ENCODE measurements around the gene FCN2.

The FCN2 gene

DNA sequence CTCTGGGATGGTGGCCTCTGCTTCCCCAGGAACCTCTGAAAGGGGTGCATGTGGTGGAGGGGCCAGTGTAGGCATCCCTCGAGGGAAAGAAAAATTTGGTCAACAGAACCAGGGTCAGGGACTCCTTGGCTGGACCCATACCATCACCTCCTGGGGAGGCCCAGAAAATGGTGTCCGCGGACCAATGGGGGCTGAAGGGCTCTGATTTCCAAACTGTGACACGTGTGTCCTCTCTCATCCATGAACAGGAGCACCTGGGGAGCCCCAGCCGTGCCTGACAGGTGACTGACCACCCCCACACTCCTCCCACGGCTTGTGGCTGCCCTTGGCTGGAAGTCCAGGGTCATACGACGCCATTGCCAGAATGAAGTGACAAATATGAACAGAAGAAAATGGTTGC, 3.9 kb downstream of the FCN2 start:
- in situ Hi-C loops (cut with MboI; ENCODE audit: low pct_unique_long_range_greater_than_20kb, low sequenced_read_pairs) = no loop called here
- DNase-seq = no peak

DNA sequence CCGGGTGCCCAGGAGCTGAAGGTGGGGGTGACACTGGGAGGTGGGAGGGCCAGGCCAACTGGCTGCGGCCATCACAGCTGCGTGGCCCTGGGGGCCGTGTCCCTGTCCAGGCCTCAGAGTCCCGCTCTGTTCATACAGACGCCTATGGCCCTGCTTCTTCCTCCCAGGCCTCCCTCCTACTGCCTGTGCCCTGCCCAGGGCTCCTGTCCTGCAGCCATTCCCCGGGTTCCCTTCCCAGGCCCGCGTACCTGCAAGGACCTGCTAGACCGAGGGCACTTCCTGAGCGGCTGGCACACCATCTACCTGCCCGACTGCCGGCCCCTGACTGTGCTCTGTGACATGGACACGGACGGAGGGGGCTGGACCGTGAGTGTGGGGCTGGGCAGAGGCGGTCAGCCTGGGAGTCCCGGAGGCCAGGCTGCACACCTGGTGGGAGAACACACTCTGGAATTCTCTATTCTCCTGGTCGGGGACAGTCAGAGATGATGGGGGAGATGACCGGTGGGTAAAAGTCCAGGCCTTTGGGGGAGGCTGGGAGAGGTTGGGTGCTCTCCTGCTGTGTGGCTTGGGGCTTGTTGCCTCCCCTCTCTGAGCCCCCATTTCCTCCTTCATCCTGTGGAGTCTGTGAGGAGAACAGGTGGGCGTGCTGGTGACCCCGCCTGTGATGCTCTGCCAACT, 4.5 kb downstream of the FCN2 start:
- in situ Hi-C loops (cut with MboI; ENCODE audit: low pct_unique_long_range_greater_than_20kb, low sequenced_read_pairs) = no loop called here
- no peak for DNase-seq

DNA sequence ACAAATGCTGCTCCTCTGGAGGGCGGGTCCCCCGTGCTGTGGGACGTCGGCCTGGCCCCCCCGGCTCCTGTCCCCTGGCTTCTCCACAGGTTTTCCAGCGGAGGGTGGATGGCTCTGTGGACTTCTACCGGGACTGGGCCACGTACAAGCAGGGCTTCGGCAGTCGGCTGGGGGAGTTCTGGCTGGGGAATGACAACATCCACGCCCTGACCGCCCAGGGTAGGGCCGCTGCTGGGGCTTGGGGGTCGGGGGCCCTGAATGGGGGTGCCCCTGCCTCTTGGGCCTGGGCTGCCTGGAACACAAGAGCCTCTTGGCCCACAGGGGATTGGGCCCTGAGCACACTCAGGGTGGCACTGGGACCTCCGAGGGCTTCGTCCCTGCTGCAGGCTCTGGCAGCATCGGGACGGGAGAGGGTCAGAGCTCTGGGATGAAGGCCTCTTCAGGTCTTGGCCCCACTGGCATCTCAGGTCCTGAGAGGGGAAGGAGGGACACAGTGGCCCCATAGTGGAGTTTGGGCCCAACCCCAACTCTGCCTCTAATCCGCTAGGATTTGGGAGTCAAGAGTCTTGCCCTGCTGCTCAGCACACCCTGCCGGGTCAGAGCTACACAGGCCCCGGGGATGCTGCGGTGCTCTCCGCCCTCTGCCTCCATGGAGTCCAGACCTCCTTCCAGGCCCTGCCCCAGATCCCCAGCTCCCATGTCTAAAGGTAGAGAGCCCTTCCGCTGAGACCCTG, 5.2 kb downstream of the FCN2 start:
- in situ Hi-C loops (cut with MboI; ENCODE audit: low pct_unique_long_range_greater_than_20kb, low sequenced_read_pairs) = no loop called here
- DNase-seq = no peak

DNA sequence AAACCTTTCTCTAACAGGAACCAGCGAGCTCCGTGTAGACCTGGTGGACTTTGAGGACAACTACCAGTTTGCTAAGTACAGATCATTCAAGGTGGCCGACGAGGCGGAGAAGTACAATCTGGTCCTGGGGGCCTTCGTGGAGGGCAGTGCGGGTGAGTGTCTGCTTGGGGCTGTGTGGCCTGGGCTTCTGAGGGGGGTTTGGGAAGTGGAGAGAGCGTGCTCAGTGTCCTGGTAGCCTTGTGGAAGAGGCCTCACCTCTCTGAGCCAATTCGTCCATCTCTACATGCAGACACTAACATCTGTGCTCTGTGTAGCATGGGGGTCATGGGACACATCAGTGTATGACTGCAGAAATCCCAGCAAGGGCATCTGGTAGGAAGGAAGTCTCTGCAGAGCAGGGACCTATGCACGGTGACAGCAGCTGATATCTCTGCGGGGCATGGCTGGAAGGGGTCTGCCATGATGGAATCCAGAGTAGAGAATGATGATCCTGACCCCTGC, 5.9 kb downstream of the FCN2 start:
- no peak for DNase-seq
- in situ Hi-C loops (cut with MboI; ENCODE audit: low pct_unique_long_range_greater_than_20kb, low sequenced_read_pairs) = no loop called here

DNA sequence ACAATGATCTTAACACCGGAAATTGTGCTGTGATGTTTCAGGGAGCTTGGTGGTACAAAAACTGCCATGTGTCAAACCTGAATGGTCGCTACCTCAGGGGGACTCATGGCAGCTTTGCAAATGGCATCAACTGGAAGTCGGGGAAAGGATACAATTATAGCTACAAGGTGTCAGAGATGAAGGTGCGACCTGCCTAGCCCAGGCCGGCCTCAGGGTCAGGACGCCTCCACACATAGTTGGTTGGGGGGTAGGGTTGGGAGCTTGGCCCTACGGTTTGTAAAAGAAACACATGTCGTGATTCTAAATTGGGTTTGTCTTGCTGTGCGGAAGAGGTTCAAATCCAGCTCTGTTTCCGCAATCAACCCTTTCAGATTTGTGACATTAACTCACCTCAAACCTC, 6.6 kb downstream of the FCN2 start:
- in situ Hi-C loops (cut with MboI; ENCODE audit: low pct_unique_long_range_greater_than_20kb, low sequenced_read_pairs) = no loop called here
- DNase-seq = no peak

DNA sequence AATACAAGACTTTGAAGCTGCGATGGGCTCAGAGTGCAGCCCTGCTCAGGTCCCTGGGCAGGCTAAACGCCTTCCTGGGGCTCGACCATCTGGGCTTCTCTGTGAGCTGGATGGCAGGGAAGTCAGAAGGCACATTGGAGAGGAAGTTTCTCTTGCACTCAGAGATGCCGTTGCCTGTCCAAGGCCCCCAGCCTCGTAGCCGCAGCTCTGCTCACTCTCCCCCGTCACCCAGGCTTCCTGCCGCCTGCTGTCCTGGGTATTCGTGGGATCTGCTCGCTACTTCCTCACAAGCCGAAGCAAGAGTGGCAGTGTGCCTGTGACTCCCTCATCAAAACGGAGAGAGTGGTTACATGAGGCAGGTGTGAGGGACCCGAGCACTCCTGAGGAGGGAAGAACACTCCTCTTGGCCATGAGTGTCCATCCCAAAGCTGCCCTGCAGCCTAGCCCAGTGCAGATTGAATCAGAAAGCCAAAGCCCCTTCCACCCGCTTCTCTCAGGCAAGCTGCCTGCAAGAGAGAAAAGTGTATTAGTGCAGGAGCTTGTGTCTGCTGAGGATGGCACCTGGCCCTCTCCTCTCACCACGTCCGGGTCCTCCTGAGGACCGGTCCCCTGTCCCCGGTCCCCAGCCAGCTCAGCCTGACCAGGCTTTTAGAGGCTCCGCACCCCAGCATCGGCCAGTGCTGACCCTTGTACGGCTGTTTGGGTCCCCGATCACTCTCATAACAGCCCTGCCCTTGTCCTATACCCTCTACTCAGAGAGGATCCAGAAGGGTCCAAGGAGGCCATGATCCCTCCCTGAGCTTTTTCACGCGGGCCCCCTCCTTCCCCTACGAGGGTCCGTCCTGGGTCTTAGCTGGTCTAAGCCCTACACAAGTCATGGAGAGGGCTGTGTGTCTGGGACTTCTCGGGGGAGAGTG, 7.3 kb downstream of the FCN2 start:
- in situ Hi-C loops (cut with MboI; ENCODE audit: low pct_unique_long_range_greater_than_20kb, low sequenced_read_pairs) = no loop called here
- no peak for DNase-seq

DNA sequence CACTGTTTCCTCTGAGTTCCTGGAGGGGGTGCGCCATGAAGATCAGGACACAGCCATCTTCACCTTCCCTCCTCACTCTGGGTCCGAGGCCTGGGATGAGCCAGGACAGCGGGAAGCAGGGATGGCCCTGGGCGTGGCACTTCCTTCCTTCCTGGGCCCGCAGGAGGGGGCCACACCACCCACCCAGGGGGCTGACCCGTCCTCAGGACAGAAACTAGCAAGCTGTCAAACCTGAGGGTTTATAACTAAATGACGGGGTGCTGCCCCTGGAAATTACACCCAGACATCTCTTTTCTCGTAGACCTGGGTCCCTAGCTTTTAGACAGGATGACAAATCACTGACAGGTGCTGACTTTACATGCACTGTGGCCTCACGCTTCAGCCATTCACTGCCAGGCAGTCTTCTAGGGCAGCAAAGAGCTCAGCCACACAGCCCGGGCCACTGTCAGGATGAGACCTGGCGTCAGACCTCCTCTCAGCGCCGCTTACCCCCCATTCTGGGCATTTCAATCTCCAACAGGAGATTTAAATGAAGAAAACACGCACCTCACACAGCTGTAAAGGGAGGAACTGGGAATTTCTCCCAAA, 8.1 kb downstream of the FCN2 start:
- in situ Hi-C loops (cut with MboI; ENCODE audit: low pct_unique_long_range_greater_than_20kb, low sequenced_read_pairs) = no loop called here
- DNase-seq = no peak

DNA sequence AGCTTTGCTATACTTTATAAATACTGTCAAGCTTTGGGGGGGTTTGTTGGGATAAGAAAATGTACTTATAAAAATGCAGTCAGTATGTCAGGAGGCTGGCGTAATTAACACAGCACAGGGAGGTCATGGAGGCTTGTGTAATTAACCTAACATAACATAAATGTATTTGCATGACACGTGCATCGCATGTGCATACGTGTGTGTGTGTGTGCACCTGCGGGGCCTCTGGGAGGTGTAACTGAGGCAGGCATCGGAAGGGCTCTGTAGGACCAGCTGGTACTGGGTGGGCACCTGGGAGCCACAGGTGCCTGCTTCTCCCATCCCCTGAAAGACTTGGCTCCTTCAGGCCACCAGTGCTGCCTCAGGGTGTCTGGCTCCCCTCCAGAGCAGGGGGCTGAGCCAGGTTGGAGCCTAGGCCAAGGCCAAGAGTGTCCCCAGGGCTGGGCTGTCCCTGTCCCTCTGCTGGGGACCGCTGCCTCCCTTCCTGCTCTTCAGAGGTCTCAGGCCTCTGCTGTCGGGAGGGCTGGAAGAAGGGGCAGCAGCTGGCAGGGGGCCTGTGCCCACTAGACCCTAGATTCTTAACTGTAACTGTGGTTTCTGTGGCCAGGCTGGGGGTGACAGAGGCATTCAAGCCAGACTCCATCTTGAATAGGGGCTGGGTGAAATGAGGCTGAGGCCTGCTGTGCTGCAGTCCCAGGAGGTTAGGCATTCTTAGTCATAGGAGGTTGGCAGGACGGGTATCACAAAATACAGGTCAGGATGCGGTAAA, 9.0 kb downstream of the FCN2 start:
- in situ Hi-C loops (cut with MboI; ENCODE audit: low pct_unique_long_range_greater_than_20kb, low sequenced_read_pairs) = no loop called here
- DNase-seq = no peak

DNA sequence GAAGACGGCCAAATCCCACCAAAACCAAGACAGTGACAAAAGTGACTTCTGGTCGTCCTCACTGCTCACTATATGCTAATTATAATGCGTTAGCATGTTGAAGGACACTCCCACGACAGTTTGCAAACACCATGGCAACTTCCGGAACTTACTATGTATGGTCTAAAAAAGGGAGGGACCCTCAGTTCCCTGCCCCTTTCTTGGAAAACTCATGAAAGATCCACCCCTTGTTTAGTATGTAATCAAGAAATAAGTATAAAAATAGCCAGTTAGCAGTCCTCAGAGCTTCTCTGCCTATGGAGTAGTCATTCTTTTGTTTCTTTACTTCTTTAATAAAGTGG, 9.5 kb downstream of the FCN2 start:
- no peak for DNase-seq
- in situ Hi-C loops (cut with MboI; ENCODE audit: low pct_unique_long_range_greater_than_20kb, low sequenced_read_pairs) = no loop called here

DNA sequence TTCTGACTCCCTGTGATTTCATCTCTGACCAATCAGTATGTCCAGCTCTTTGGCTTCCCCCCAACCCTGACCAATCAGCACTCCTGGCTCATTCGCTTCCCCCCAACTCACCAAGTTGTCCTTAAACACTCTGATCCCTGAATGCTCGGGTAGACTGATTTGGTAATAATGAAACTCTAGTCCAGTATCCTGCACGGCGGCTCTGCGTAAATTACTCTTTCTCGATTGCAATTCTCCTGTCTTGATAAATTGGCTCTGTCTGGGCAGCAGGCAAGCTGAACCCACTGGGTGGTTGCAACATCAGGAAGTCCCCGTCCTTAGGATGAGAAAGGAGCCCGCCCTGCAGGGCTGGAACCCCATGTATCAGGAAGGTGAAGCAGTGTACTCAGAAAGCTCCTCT, 10.4 kb downstream of the FCN2 start:
- DNase-seq = no peak
- in situ Hi-C loops (cut with MboI; ENCODE audit: low pct_unique_long_range_greater_than_20kb, low sequenced_read_pairs) = no loop called here

DNA sequence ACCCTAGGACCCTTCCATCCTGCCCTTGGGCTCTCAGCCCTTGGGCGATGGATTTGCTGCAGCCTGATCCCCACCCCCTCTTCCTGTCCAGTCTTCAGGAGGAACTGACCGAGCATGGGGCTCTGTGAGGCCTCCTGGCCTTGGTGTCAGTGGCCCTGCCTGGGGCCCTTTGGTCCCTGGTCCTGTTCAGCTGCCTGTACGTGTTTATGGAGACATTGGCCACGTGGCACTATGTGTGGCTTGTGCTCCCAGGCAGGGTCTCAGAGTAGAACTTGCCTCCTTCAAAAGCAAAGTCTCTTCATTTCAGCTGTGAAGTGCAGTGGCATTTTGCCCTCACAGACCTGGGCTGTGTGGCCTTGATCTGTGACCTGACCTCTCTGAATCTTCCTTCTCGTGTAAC, 11.1 kb downstream of the FCN2 start:
- DNase-seq = no peak
- in situ Hi-C loops (cut with MboI; ENCODE audit: low pct_unique_long_range_greater_than_20kb, low sequenced_read_pairs) = no loop called here

DNA sequence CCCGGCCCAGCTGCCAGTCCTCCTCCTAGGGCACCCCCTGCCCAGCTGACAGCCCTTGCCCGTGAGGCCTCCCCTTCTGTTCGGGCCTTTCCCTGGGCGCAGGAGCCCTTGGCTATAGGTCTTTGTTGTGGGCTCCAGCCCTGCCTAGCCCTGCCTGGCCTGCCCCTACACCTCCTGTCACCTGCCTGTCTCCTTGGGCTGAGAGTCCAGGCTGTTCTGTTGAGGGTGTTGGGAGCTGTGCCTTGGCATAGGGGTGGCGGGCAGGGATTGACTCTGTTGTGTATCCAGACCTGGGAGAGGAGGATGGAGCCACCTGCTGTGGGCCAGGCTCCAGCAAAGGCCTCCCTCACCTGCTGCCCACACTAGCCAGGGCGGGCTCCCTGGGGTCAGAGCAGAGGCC, 11.6 kb downstream of the FCN2 start:
- in situ Hi-C loops (cut with MboI; ENCODE audit: low pct_unique_long_range_greater_than_20kb, low sequenced_read_pairs) = no loop called here
- DNase-seq = no peak

DNA sequence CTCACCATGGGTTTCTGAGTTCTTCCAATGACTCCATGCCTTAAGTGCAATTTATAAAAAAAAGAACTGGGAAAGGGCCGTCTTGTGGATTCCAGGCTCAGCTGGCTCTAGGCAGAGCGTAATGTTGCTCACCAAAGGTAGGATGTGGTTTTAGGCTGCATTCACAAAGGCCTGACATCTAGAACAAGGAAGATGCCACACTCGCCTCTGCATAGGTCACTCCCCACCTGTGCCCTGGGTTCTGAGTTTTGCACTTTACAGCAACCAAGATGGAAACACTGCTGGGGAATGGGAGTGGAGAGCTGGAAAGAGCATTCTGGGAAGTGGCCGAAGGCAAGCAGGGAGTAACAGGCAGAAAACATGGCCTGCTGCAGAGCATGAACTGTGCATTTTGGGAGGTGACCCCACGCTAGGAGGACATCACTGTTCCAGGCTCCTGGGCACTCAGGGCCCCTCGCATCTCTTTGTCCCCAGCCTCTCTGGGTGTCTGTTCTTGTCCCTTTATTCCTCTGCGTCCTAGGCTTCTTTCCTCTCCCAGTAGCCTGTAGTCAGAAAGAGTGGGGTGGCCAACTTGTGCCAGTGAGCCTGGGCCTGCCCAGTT, 12.3 kb downstream of the FCN2 start:
- no peak for DNase-seq
- in situ Hi-C loops (cut with MboI; ENCODE audit: low pct_unique_long_range_greater_than_20kb, low sequenced_read_pairs) = no loop called here

DNA sequence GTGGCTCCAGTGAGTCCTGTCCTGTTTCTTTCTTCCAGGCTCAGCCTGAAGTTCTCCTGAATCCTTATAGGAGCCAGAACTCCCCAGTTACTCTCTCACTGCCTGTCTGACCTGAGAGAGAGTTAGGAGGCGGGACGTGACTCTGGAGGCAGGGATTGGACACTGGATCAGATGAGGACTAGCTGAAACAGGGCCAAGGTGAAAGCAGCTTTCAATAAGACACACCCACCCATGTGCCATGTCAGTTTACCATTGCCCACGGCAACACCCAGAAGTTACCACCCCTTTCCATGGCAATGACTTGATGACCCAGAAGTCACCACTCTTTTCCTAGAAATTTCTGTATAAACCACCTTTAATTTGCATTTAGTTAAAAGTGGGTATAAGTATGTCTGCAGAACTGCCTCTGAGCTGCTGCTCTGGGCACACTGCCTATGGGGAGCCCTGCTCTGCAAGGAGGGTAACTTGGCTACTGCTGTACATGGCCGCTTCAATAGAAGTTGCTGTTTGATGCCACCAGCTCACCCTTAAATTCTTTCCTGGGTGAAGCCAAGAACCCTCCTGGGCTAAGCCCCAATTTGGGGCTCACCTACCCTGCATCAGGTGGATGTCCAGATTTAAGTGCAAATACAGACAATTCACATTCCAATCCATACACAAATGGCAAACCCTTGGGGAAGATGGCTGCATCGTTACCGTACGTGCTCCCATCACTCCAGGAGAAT, 13.7 kb downstream of the FCN2 start:
- in situ Hi-C loops (cut with MboI; ENCODE audit: low pct_unique_long_range_greater_than_20kb, low sequenced_read_pairs) = no loop called here
- DNase-seq = no peak

DNA sequence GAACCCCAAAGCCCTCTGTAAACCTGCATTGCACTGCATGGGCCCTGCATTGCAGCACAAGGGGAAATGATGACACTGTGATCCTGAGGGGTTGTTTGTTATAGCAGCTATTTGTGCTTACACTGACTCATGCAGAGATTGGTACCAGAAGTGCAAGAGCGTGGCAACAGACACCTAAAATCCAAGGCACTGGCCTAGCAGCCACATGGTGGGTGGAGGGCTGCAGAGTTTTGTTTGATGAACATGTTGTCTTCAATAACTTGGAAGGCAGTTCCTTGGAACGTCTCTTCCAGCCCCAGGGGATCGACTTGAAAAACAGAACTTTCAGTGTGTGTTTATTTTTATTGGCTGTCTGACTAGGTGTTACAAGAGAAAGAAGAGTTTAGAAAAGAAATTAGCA, 14.5 kb downstream of the FCN2 start:
- in situ Hi-C loops (cut with MboI; ENCODE audit: low pct_unique_long_range_greater_than_20kb, low sequenced_read_pairs) = no loop called here
- DNase-seq = no peak

DNA sequence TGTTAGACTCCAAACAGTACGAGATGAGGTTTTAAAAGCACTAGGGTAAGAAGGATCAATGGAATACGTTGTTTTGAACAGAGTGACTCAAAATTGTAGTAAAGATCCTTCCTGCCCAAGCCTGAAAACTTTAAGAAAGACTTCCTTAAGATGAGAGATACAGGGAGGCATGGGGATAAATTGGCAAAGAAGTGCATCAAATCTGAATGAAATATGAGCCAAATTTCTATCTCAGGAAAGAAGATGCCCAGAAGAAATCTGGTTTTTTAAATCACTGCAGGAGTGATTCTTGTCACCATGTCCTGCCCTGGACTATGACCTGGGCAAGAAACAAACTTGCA, 14.9 kb downstream of the FCN2 start:
- in situ Hi-C loops (cut with MboI; ENCODE audit: low pct_unique_long_range_greater_than_20kb, low sequenced_read_pairs) = no loop called here
- DNase-seq = no peak

DNA sequence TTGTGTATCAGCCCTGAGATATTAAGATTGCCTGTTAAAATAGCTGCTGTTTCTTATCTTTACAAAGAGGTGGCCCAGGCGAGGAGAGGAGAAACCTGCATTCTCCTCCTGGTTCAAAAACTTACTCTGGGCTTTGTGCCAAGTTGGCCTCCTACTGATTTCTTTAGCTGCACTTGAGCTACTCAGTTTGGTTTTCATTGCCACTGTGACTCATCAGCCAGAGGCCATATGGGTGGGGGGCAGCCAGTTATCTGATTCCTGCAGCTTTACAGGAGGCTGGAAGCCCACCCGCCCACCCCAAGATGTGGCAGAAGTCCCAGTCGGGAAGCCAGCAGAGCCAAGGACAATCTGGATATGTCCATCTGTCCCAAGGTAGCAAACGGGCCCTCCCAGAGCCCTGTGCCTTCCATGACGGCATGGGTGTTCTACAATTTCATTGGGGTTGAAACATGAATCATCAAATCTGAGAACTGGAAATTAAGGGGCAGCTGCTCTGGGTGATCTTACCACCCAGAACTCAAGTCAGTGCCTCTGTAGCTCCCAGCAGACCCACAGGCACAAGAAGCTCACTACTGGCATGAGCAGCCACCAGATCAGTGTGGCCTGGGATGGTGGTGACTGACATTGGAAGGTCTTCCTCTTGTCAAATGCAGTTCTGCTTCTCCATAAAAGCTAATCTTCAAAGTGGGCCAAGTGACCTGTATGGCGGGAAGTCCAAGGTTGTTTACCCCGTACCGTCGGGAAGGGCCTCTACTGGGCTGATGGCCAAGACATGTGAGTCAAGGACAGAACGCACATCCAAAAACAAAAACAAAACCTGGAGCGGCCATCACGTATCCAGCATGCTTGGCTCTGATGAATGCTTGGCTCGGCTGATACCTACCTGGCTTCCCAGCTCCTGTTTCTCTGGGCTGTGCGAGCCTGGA, 15.6 kb downstream of the FCN2 start:
- in situ Hi-C loops (cut with MboI; ENCODE audit: low pct_unique_long_range_greater_than_20kb, low sequenced_read_pairs) = no loop called here
- DNase-seq = no peak

Measured in KBM-7 (cell line).